SU-DHL-6 (cell line): ENCODE results near the gene KDM4B.

Source experiments
- H2AFZ ChIP-seq: fragments of 200-600 bp; sonication (generic); 2 replicates; pipeline ENCODE4 v1.6.1; 2014; ENCODE audit warnings: low read depth, mild to moderate bottlenecking, moderate library complexity, mixed read lengths, antibody characterized with exemption, low read length; ENCODE audit not compliant: severe bottlenecking
- H3F3A ChIP-seq: fragments of 200-600 bp; shearing (Covaris generic); 2 replicates; pipeline ENCODE4 v1.6.0; 2016; ENCODE audit warnings: antibody characterized with exemption, mild to moderate bottlenecking; ENCODE audit not compliant: insufficient read depth
- H3K27ac ChIP-seq: fragments of 200-600 bp; sonication (generic); 2 replicates; pipeline ENCODE4 v1.5.1; 2016; ENCODE audit warnings: low read depth, mild to moderate bottlenecking, low read length, moderate library complexity, mixed read lengths
- H3K27me3 ChIP-seq: fragments of 200-600 bp; sonication (generic), shearing (Covaris generic); 2 replicates; pipeline ENCODE4 v1.6.0; 2014; ENCODE audit warnings: mild to moderate bottlenecking, low read length
- H3K36me3 ChIP-seq: fragments of 200-600 bp; sonication (generic); 2 replicates; pipeline ENCODE4 v1.6.1; 2014; ENCODE audit warnings: mild to moderate bottlenecking, low read length, mixed read lengths
- H3K4me2 ChIP-seq: fragments of 300-600, 200-600 bp; shearing (Covaris generic), sonication (generic); 2 replicates; pipeline ENCODE4 v1.6.0; 2014; ENCODE audit warnings: low read length, low read depth, mild to moderate bottlenecking; ENCODE audit not compliant: poor library complexity, severe bottlenecking
- H3K4me3 ChIP-seq: fragments of 200-600 bp; sonication (generic); 2 replicates; pipeline ENCODE4 v1.5.1; 2014; ENCODE audit warnings: antibody characterized with exemption, low read length, mild to moderate bottlenecking, mixed read lengths; ENCODE audit not compliant: insufficient read depth, poor library complexity, severe bottlenecking
- H3K79me2 ChIP-seq: fragments of 200-600 bp; sonication (generic); 2 replicates; pipeline ENCODE4 v1.6.1; 2014; ENCODE audit warnings: mild to moderate bottlenecking, low read length, moderate library complexity; ENCODE audit not compliant: insufficient read depth
- H3K9ac ChIP-seq: fragments of 200-600 bp; sonication (generic); 2 replicates; pipeline ENCODE4 v1.7.0; 2014; ENCODE audit warnings: mild to moderate bottlenecking, low read length
- H3K9me2 ChIP-seq: fragments of 200-600 bp; sonication (generic); replicated peaks from 2 replicates; pipeline ENCODE4 v1.6.1; 2014; ENCODE audit warnings: low read length; ENCODE audit not compliant: insufficient read depth
- H3K9me3 ChIP-seq: fragments of 200-600 bp; sonication (generic); 2 replicates; pipeline ENCODE4 v1.6.1; 2014; ENCODE audit warnings: low read length, mixed read lengths; ENCODE audit not compliant: insufficient read depth
- H4K20me1 ChIP-seq: fragments of 200-600 bp; sonication (generic); 2 replicates; pipeline ENCODE4 v1.6.1; 2014; ENCODE audit warnings: low read depth, mild to moderate bottlenecking, antibody characterized with exemption, low read length, moderate library complexity, mixed read lengths
- CTCF ChIP-seq: fragments of 200-600 bp; sonication (generic); IDR thresholded peaks from one replicate; pipeline ENCODE4 v1.5.1; 2017; ENCODE audit warnings: antibody characterized with exemption, mild to moderate bottlenecking, low read length, moderate library complexity; ENCODE audit not compliant: insufficient read depth, poor library complexity, severe bottlenecking
- EZH2phosphoT487 ChIP-seq: fragments of 200-600 bp; sonication (generic), shearing (Covaris generic); conservative IDR thresholded peaks from 2 replicates; pipeline ENCODE4 v1.6.1; 2018; ENCODE audit warnings: mild to moderate bottlenecking, antibody characterized with exemption, low read length, moderate library complexity, mixed read lengths

Gene KDM4B

DNA sequence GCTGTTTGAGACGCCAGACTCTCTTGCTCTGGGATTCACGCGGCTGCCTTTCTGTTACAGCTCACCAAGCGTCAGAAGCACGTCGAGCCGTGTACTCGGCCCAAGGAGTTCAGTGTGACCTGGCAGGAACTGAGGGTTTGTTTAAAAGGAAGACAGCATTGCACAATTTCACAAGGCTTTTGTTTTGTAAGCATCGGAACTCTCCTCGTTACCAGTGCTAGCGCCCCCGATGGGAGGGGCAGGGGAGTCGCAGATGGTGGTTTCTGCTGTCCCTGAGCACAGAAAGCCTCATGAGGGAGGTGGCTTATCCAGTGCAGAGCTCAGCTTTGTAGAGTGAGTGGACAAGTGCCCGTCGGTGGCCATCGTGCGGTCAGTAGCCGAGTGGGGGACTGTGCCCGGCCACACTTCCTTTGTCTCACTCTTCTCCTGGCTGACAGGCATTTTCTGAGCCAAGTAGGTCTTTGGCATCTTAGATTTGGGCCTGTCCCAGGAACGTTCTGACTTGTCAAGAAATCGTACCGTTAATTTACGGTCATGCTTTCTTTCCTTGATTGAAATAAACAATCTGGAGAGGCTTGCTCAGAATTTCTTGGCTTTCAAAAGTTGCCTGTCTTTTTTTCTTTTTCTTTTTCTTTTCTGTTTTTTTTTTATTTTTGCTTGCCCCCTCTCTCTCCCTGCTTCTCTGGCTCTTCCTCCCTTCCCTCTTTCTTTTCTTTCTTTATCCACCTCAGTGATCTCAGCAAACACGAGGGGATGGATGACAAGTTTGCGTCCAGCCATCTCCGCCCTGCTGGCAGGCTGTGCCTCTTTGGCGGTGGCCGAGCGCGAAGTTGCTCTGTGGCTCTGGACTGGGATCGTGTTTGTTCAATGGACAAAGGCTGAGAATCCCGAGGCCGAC is 7.7 kb downstream of the KDM4B start:
- Histone ChIP-seq H3K4me3 (no peak overlapping the region), H3K9ac (no peak overlapping the region), H3K36me3 (no peaks in the 10 kb centered on the region), H3K9me2 (no peaks in the 10 kb centered on the region), H4K20me1 (no peaks in the 10 kb centered on the region; the same call in 1 of the 2 replicates), H3F3A (no peaks in the 10 kb centered on the region), H3K4me2 (no peak overlapping the region), H3K27ac (no peak overlapping the region), H3K9me3 (no peaks in the 10 kb centered on the region), H3K79me2 (peaks cover 20% of the 10 kb centered on the region), H2AFZ (no peak overlapping the region), H3K27me3 (no peaks in the 10 kb centered on the region)
- TF ChIP-seq CTCF: no peak
- TF ChIP-seq EZH2phosphoT487: no peak

- no peak overlapping the region for H3K4me2 ChIP-seq
- peaks cover 11% of the 10 kb centered on the region for H3K79me2 ChIP-seq
- H3F3A ChIP-seq: no peaks in the 10 kb centered on the region
- H3K9ac ChIP-seq: no peak overlapping the region
- H3K9me2 ChIP-seq: no peaks in the 10 kb centered on the region
- H3K27ac ChIP-seq: no peak overlapping the region
- no peak overlapping the region for H3K4me3 ChIP-seq
- TF ChIP-seq EZH2phosphoT487 (no peak), CTCF (no peak)
- no peaks in the 10 kb centered on the region; the same call in 1 of the 2 replicates for H4K20me1 ChIP-seq
- H3K36me3 ChIP-seq: no peaks in the 10 kb centered on the region
- H3K27me3 ChIP-seq: no peaks in the 10 kb centered on the region
- no peak overlapping the region for H2AFZ ChIP-seq
- no peaks in the 10 kb centered on the region for H3K9me3 ChIP-seq
Observed at GRCh38 chr19:4977299-4978174, 8.6 kb downstream of the KDM4B start.

GRCh38 chr19:4979211-4979807 is 10.4 kb downstream of the KDM4B start:
- peaks cover 7% of the 10 kb centered on the region for H3K79me2 ChIP-seq

More at GRCh38 chr19:4979211-4979807, 10.4 kb downstream of the KDM4B start:
- no peak overlapping the region for H3K4me3 ChIP-seq
- no peak overlapping the region for H3K27ac ChIP-seq
- no peaks in the 10 kb centered on the region for H3F3A ChIP-seq
- no peak overlapping the region for H3K9ac ChIP-seq
- H3K27me3 ChIP-seq: no peaks in the 10 kb centered on the region
- no peak overlapping the region for H2AFZ ChIP-seq
- H4K20me1 ChIP-seq: peaks cover 3% of the 10 kb centered on the region; the same call in 1 of the 2 replicates
- TF ChIP-seq CTCF (no peak), EZH2phosphoT487 (no peak)
- H3K9me3 ChIP-seq: no peaks in the 10 kb centered on the region
- H3K9me2 ChIP-seq: no peaks in the 10 kb centered on the region
- H3K36me3 ChIP-seq: no peaks in the 10 kb centered on the region
- no peak overlapping the region for H3K4me2 ChIP-seq
